ENCODE measurements around the gene GRB10.

- TF ChIP-seq CTCF (IDR thresholded peaks at IDR 0.05) (no peak), POLR2A (IDR thresholded peaks at IDR 0.05) (no peak)
Measured at GRCh38 chr7:50783801-50784507, 1.3 kb upstream of the GRB10 start.

All from testis (tissue), 2 donors.